BE2C (cell line): Measurements from ENCODE around the gene CZIB.
"Not testable (repeated sequence)": the region's sequence is repeated elsewhere in the genome, so short reads cannot be mapped to it uniquely, and the experiment has no call there.

Experiments
- DNase-seq: peaks from one replicate; pipeline ENCODE4 v3.0.0-alpha.2; 2020
- H3K27me3 ChIP-seq: fragments of 250-450 bp; sonication (Bioruptor Pico); 2 replicates; pipeline ENCODE4 v1.5.1; 2020; ENCODE audit warnings: mild to moderate bottlenecking
- H3K36me3 ChIP-seq: fragments of 250-450 bp; sonication (Bioruptor Pico); 2 replicates; pipeline ENCODE4 v1.5.1; 2020; ENCODE audit warnings: mild to moderate bottlenecking
- H3K4me1 ChIP-seq: fragments of 250-450 bp; sonication (Bioruptor Pico); 2 replicates; pipeline ENCODE4 v1.5.1; 2020
- H3K4me3 ChIP-seq: 2 replicates; pipeline ENCODE4 v1.5.1; 2011; ENCODE audit warnings: low read depth, low read length
- H3K9me3 ChIP-seq: fragments of 250-450 bp; sonication (Bioruptor Pico); 2 replicates; pipeline ENCODE4 v1.5.1; 2020
- CTCF ChIP-seq: IDR thresholded peaks from 2 replicates; pipeline ENCODE4 v1.5.1; 2012; ENCODE audit warnings: mild to moderate bottlenecking, low read depth, low read length

The CZIB gene

GRCh38 chr1:53189061-53189460, 31.4 kb downstream of the CZIB start:
- H3K4me3 ChIP-seq = no peak overlapping the region
- no peaks in the 10 kb centered on the region for H3K9me3 ChIP-seq
- DNase-seq = no peak
- H3K36me3 ChIP-seq = no peaks in the 10 kb centered on the region
- no peak for TF ChIP-seq CTCF
- no peaks in the 10 kb centered on the region for H3K4me1 ChIP-seq
- no peaks in the 10 kb centered on the region for H3K27me3 ChIP-seq

- no peak for TF ChIP-seq CTCF
- no peak overlapping the region for H3K4me3 ChIP-seq
- no peak for DNase-seq
Measured at GRCh38 chr1:53188099-53188498, 32.3 kb downstream of the CZIB start.

GRCh38 chr1:53187401-53187800, 33.0 kb downstream of the CZIB start:
- DNase-seq = no peak
- Histone ChIP-seq H3K4me3 (no peak overlapping the region), H3K36me3 (no peaks in the 10 kb centered on the region), H3K4me1 (no peaks in the 10 kb centered on the region), H3K27me3 (no peaks in the 10 kb centered on the region), H3K9me3 (no peaks in the 10 kb centered on the region)
- no peak for TF ChIP-seq CTCF

More at GRCh38 chr1:53188099-53188498, 32.3 kb downstream of the CZIB start:
- H3K4me1 ChIP-seq = no peaks in the 10 kb centered on the region
- no peaks in the 10 kb centered on the region for H3K36me3 ChIP-seq
- H3K9me3 ChIP-seq = no peaks in the 10 kb centered on the region
- no peaks in the 10 kb centered on the region for H3K27me3 ChIP-seq

GRCh38 chr1:53186533-53186932, 33.9 kb downstream of the CZIB start:
- no peak for DNase-seq
- no peaks in the 10 kb centered on the region for H3K27me3 ChIP-seq

GRCh38 chr1:53185955-53186297, 34.5 kb downstream of the CZIB start:
- not testable (repeated sequence) for H3K36me3 ChIP-seq, H3K9me3 ChIP-seq, H3K4me3 ChIP-seq, H3K4me1 ChIP-seq, H3K27me3 ChIP-seq, DNase-seq

More at GRCh38 chr1:53186533-53186932, 33.9 kb downstream of the CZIB start:
- Histone ChIP-seq H3K9me3 (no peaks in the 10 kb centered on the region), H3K36me3 (no peaks in the 10 kb centered on the region), H3K4me3 (no peak overlapping the region), H3K4me1 (no peaks in the 10 kb centered on the region)
- no peak for TF ChIP-seq CTCF

GRCh38 chr1:53183095-53183990, 37.1 kb downstream of the CZIB start:
- no peak for DNase-seq
- H3K9me3 ChIP-seq = no peaks in the 10 kb centered on the region
- H3K36me3 ChIP-seq = no peaks in the 10 kb centered on the region
- TF ChIP-seq CTCF = no peak
- no peaks in the 10 kb centered on the region for H3K27me3 ChIP-seq
- H3K4me1 ChIP-seq = no peaks in the 10 kb centered on the region
- H3K4me3 ChIP-seq = no peak overlapping the region
